ENCODE results near the gene ALG14. TPM values are rescaled to one million over a fixed set of nuclear protein-coding genes. Genes with fewer than 3 reads are reported as not detected.

The ALG14 gene
- total and polyA plus RNA-seq, 10 of the 15 experiments (the other 5 are each of a cell fraction or from before 2014, with no cell fraction given): 2.6 to 19.2 (median 7.5) TPM

DNA sequence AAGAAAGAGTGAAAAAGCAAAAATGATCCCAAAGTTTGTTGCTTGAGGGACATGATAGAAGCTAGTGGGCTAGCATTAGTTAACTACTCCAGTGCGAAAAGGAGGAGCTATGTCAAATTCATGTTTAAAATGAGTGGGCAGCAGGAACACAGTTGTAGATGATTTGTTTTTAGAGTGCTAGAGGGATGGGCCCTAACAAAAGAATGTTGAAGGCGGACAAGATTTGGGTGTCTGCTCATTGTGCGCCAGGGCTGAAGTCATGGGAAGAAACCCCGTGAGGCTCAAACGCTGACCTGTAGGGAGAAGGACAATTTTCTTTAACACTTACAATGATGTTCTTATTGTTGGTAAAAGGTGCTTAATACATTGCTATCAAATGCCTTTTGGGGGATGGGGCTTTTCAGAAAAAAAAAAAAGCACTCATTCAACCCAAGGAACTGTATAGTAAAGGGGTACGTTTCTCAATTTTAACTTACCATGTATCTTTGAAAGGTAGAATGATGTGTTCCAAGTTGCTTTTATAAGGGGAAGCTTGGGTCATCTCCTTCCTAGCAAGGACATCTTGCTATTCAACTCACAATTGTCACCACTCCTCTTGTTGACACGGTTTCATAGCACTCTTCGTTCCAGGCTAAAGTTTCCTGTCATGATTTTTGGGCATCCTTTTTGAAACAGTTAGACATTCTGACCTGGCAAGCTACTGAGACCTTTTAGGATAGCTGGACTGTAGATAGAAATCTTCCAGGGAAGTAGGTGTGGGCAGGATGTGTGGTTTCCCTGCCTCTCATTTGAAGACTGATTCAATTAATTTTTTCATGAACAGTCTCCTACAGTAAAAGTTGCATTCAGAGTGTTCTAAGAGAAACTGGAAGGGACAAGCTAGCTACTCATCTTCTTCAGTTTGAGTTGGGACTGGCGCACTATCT lies 92.8 kb downstream of the ALG14 start:
- DNase-seq (ENCODE audit: low read depth, low spot score): no peak
- H3K79me2 ChIP-seq (ENCODE audit: control insufficient read depth, insufficient read depth, low read length): no peaks in the 10 kb centered on the region
- no peaks in the 10 kb centered on the region for H3K36me3 ChIP-seq (ENCODE audit: control insufficient read depth in 2 of 2, insufficient read depth in 2 of 2, low read length in 1 of 2)
- H4K20me1 ChIP-seq (ENCODE audit: control insufficient read depth, insufficient read depth): no peaks in the 10 kb centered on the region
- POLR2A ChIA-PET: interaction anchor here (0.7 kb wide), 1 partner anchor 65 kb away, joined by 6 read pairs; no protein-coding TSS in a partner anchor
- no peaks in the 10 kb centered on the region for H3K9me3 ChIP-seq (replicated peaks; ENCODE audit: control insufficient read depth, insufficient read depth, low read length)
- no peak overlapping the region for H3K4me3 ChIP-seq
- 86% methylated on average over 9 of the region's 9 CpGs for WGBS (ENCODE audit: insufficient coverage, insufficient replicate concordance, low lambda C conversion rate, missing lambda C conversion rate)
- no peak for FAIRE-seq
- intact Hi-C loops (cut with micrococcal nuclease; ENCODE audit: unreplicated experiment): no loop called here
- in situ Hi-C loops (cut with MboI): no loop called here
- CTCF ChIA-PET: interaction anchor here (0.8 kb wide), 1 partner anchor 39 kb away, joined by 3 read pairs; no protein-coding TSS in a partner anchor
- SMC1A ChIA-PET (ENCODE audit: uncharacterized antibody, unreplicated experiment): interaction anchor here (0.6 to 0.8 kb wide), 2 partner anchors 18 to 203 kb away, joined by 3 read pairs; no protein-coding TSS in a partner anchor
- H3K4me1 ChIP-seq (ENCODE audit: control insufficient read depth, insufficient read depth, low read length): no peaks in the 10 kb centered on the region
- no TSS peak for BruUV-seq (replicated peaks)
- TF ChIP-seq POLR2AphosphoS2 (IDR thresholded peaks at IDR 0.05; ENCODE audit: low read depth, low read length): no peak
- TF ChIP-seq NR2C2 (IDR thresholded peaks at IDR 0.05; ENCODE audit: borderline replicate concordance, control insufficient read depth, insufficient read length, low read depth): no peak
- TF ChIP-seq RB1 (IDR thresholded peaks at IDR 0.05; ENCODE audit: borderline replicate concordance): no peak
- no peak for TF ChIP-seq ZBTB4 (CRISPR knock-in tag; IDR thresholded peaks at IDR 0.05)
- TF ChIP-seq IKZF2 (IDR thresholded peaks at IDR 0.05): no peak
- no peak overlapping the region for H3K27ac ChIP-seq (ENCODE audit: control insufficient read depth, insufficient read depth)
- H3K4me2 ChIP-seq (ENCODE audit: control insufficient read depth, insufficient read depth): no peak overlapping the region
- no peak overlapping the region for H2AFZ ChIP-seq (ENCODE audit: control insufficient read depth, low read depth, low read length)
- H3K27me3 ChIP-seq (replicated peaks in 1 of 2; ENCODE audit: control insufficient read depth in 2 of 2, insufficient read depth in 2 of 2, low read length in 1 of 2): no peaks in the 10 kb centered on the region
- ATAC-seq: no peak
- no peak overlapping the region for H3K9ac ChIP-seq (ENCODE audit: control insufficient read depth, insufficient read depth, low read length)
- RAD21 ChIA-PET (ENCODE audit: unreplicated experiment): interaction anchor here (0.7 kb wide), 2 partner anchors 232 to 247 kb away, joined by 3 to 6 read pairs; no protein-coding TSS in a partner anchor
